Measurements from ENCODE around the gene DIS3L2.

Gene DIS3L2

GRCh38 chr2:231961349-231962166 is at the start of gene DIS3L2:
Gene DIS3L2, plus strand, starts transcription at chr2:231961713. Its CDS starts 53,215 bp downstream, at chr2:232014928.
- DNase-seq, result peak; percentile 89

- no peak for DNase-seq
Measured at GRCh38 chr2:231914077-231914690, 47.3 kb upstream of the DIS3L2 start.

GRCh38 chr2:231917280-231918066 is 44.0 kb upstream of the DIS3L2 start:
- no peak for DNase-seq

GRCh38 chr2:231918501-231919330 is 42.8 kb upstream of the DIS3L2 start:
- DNase-seq, result no peak

GRCh38 chr2:231919341-231920035 is 42.0 kb upstream of the DIS3L2 start:
- DNase-seq, result no peak

GRCh38 chr2:231920366-231920765 is 41.1 kb upstream of the DIS3L2 start:
- DNase-seq, result no peak

- no peak for DNase-seq
Measured at GRCh38 chr2:231920795-231921194, 40.7 kb upstream of the DIS3L2 start.

- DNase-seq, result no peak
Measured at GRCh38 chr2:231922311-231923009, 39.1 kb upstream of the DIS3L2 start.

- no peak for DNase-seq
Measured at GRCh38 chr2:231923010-231923344, 38.5 kb upstream of the DIS3L2 start.

- DNase-seq, result no peak
Measured at GRCh38 chr2:231923951-231924888, 37.3 kb upstream of the DIS3L2 start.

- DNase-seq, result no peak
Measured at GRCh38 chr2:231924889-231925275, 36.6 kb upstream of the DIS3L2 start.

GRCh38 chr2:231925303-231926179 is 36.0 kb upstream of the DIS3L2 start:
- DNase-seq, result peak; percentile 90

- DNase-seq, result peak; percentile 84
Measured at GRCh38 chr2:231926180-231926741, 35.3 kb upstream of the DIS3L2 start, which contains the start of gene NPPC. Gene NPPC, minus strand, starts transcription at chr2:231926396. Its CDS starts 147 bp downstream, at chr2:231926249.

GRCh38 chr2:231926761-231927565 is 34.5 kb upstream of the DIS3L2 start:
- DNase-seq, result peak; percentile 55

GRCh38 chr2:231927566-231927890 is 34.0 kb upstream of the DIS3L2 start:
- no peak for DNase-seq

- no peak for DNase-seq
Measured at GRCh38 chr2:231928481-231928880, 33.0 kb upstream of the DIS3L2 start.

GRCh38 chr2:231928901-231929725 is 32.4 kb upstream of the DIS3L2 start:
- DNase-seq, result no peak

Data from femur (tissue), 1 donor.